ENCODE results near the gene NPBWR2. TPM values are rescaled to one million over a fixed set of nuclear protein-coding genes. Genes with fewer than 3 reads are reported as not detected.

Gene NPBWR2
- total RNA-seq, 1 donor from 2014 or later = not detected

GRCh38 chr20:64112691-64113443, 5.5 kb upstream of the NPBWR2 start:
- DNase-seq (ENCODE audit: low spot score) = no peak

GRCh38 chr20:64111841-64112641, 4.7 kb upstream of the NPBWR2 start:
- Mint-ChIP-seq H3K27me3 (ENCODE audit: unreplicated experiment) (peaks cover 6% of the 10 kb centered on the region), H3K27ac (ENCODE audit: unreplicated experiment) (no peak overlapping the region), H3K9me3 (ENCODE audit: unreplicated experiment) (no peaks in the 10 kb centered on the region), H3K36me3 (ENCODE audit: low read depth, unreplicated experiment) (no peaks in the 10 kb centered on the region), H3K4me1 (ENCODE audit: unreplicated experiment) (no peaks in the 10 kb centered on the region), H3K4me3 (ENCODE audit: unreplicated experiment) (no peak overlapping the region)
- TF ChIP-seq, protein P1, sequence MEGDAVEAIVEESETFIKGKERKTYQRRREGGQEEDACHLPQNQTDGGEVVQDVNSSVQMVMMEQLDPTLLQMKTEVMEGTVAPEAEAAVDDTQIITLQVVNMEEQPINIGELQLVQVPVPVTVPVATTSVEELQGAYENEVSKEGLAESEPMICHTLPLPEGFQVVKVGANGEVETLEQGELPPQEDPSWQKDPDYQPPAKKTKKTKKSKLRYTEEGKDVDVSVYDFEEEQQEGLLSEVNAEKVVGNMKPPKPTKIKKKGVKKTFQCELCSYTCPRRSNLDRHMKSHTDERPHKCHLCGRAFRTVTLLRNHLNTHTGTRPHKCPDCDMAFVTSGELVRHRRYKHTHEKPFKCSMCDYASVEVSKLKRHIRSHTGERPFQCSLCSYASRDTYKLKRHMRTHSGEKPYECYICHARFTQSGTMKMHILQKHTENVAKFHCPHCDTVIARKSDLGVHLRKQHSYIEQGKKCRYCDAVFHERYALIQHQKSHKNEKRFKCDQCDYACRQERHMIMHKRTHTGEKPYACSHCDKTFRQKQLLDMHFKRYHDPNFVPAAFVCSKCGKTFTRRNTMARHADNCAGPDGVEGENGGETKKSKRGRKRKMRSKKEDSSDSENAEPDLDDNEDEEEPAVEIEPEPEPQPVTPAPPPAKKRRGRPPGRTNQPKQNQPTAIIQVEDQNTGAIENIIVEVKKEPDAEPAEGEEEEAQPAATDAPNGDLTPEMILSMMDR (IDR thresholded peaks at IDR 0.05; ENCODE audit: unreplicated experiment) = no peak
- DNase-seq (ENCODE audit: low spot score) = no peak

More at GRCh38 chr20:64112691-64113443, 5.5 kb upstream of the NPBWR2 start:
- TF ChIP-seq, protein P1 (IDR thresholded peaks at IDR 0.05; ENCODE audit: unreplicated experiment) = no peak
- no peaks in the 10 kb centered on the region for H3K36me3 Mint-ChIP-seq (ENCODE audit: low read depth, unreplicated experiment)
- H3K27me3 Mint-ChIP-seq (ENCODE audit: unreplicated experiment) = peaks cover 6% of the 10 kb centered on the region
- H3K27ac Mint-ChIP-seq (ENCODE audit: unreplicated experiment) = no peak overlapping the region
- no peak overlapping the region for H3K4me3 Mint-ChIP-seq (ENCODE audit: unreplicated experiment)
- H3K4me1 Mint-ChIP-seq (ENCODE audit: unreplicated experiment) = no peaks in the 10 kb centered on the region
- no peaks in the 10 kb centered on the region for H3K9me3 Mint-ChIP-seq (ENCODE audit: unreplicated experiment)

GRCh38 chr20:64110411-64111068, 3.2 kb upstream of the NPBWR2 start:
- TF ChIP-seq, protein P1 (IDR thresholded peaks at IDR 0.05; ENCODE audit: unreplicated experiment) = no peak
- Mint-ChIP-seq H3K4me1 (ENCODE audit: unreplicated experiment) (no peaks in the 10 kb centered on the region), H3K9me3 (ENCODE audit: unreplicated experiment) (no peaks in the 10 kb centered on the region), H3K4me3 (ENCODE audit: unreplicated experiment) (no peak overlapping the region), H3K27me3 (ENCODE audit: unreplicated experiment) (peaks cover 4% of the 10 kb centered on the region), H3K36me3 (ENCODE audit: low read depth, unreplicated experiment) (no peaks in the 10 kb centered on the region), H3K27ac (ENCODE audit: unreplicated experiment) (no peak overlapping the region)
- no peak for DNase-seq (ENCODE audit: low spot score)

DNA sequence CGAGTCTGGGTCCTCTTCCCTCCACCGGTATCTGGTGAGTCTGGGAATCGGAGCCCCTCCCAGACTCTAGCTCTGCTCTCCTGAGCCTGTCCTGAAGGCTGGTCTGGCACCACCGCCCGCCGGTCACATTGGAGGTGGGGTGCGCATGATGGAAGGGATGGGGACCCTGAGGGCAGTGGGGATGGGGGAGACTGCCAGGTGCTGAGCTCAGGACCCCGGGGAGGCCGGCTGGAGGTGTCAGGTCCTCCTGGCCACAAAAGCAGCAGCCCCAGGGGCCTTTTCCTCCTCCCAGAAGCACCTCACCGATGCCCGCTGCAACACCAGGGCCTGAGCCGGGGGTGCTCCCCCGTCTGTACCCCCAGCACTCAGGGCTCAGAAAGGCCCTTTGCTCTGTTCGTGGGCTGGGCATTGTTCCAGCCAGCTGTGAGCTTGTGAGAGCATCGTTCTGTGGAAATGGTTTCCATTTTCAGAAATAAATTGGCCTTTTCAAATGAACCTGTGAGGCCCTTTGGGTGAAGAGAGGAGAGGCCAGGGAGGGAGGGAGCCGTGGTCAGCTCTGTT, 2.5 kb upstream of the NPBWR2 start:
- DNase-seq (ENCODE audit: low spot score) = no peak
- Mint-ChIP-seq H3K4me1 (ENCODE audit: unreplicated experiment) (no peaks in the 10 kb centered on the region), H3K27ac (ENCODE audit: unreplicated experiment) (no peak overlapping the region), H3K4me3 (ENCODE audit: unreplicated experiment) (no peak overlapping the region), H3K36me3 (ENCODE audit: low read depth, unreplicated experiment) (no peaks in the 10 kb centered on the region), H3K27me3 (ENCODE audit: unreplicated experiment) (peaks cover 4% of the 10 kb centered on the region), H3K9me3 (ENCODE audit: unreplicated experiment) (no peaks in the 10 kb centered on the region)
- TF ChIP-seq, protein P1 (IDR thresholded peaks at IDR 0.05; ENCODE audit: unreplicated experiment) = no peak

Measured in endothelial cell (in vitro differentiated cells).